Activated T-helper 17 cell treated with anti-CD3 and anti-CD28 coated beads, Interleukin-2, amount 50 U/mL, for 72 hours (primary cell): Measurements from ENCODE around the gene DBF4. TPM values are rescaled to one million over a fixed set of nuclear protein-coding genes. Genes with fewer than 3 reads are reported as not detected.
"Not testable (repeated sequence)": the region's sequence is repeated elsewhere in the genome, so short reads cannot be mapped to it uniquely, and the experiment has no call there.

Experiments used
- ATAC-seq: fragments of 150-1000 bp; cut with Tn5 transposase; replicated peaks from 2 replicates; pipeline ENCODE4 v1.10.0; 2021; ENCODE audit warnings: mild to moderate bottlenecking, moderate library complexity
- H3K27ac Mint-ChIP-seq: one replicate; pipeline ENCODE4 v1.8.0; 2022; ENCODE audit warnings: mixed read lengths
- H3K27me3 Mint-ChIP-seq: one replicate; pipeline ENCODE4 v1.8.0; 2022; ENCODE audit warnings: mixed read lengths
- H3K36me3 Mint-ChIP-seq: one replicate; pipeline ENCODE4 v1.8.0; 2022; ENCODE audit warnings: low read depth, mild to moderate bottlenecking, mixed read lengths
- H3K4me1 Mint-ChIP-seq: one replicate; pipeline ENCODE4 v1.8.0; 2022; ENCODE audit warnings: mixed read lengths
- H3K4me3 Mint-ChIP-seq: one replicate; pipeline ENCODE4 v1.8.0; 2022; ENCODE audit warnings: mild to moderate bottlenecking, mixed read lengths
- H3K9me3 Mint-ChIP-seq: one replicate; pipeline ENCODE4 v1.8.0; 2022; ENCODE audit warnings: mixed read lengths
- total RNA-seq, 2 donors: library from RNA; stranded (reverse); gene quantifications; one replicate each; pipeline ENCODE4 v1.2.3, GENCODE V29; 2022

The DBF4 gene
- total RNA-seq, 2 donors from 2014 or later: 50.8 to 76.4 TPM

GRCh38 chr7:87912121-87912520, 35.8 kb downstream of the DBF4 start:
- H3K4me3 Mint-ChIP-seq: no peak overlapping the region
- H3K36me3 Mint-ChIP-seq: peaks cover 20% of the 10 kb centered on the region
- no peaks in the 10 kb centered on the region for H3K27me3 Mint-ChIP-seq
- no peaks in the 10 kb centered on the region for H3K9me3 Mint-ChIP-seq
- ATAC-seq: no peak
- H3K27ac Mint-ChIP-seq: no peak overlapping the region
- no peaks in the 10 kb centered on the region for H3K4me1 Mint-ChIP-seq

GRCh38 chr7:87918740-87919139, 42.4 kb downstream of the DBF4 start:
- Mint-ChIP-seq H3K27me3 (peaks cover 14% of the 10 kb centered on the region), H3K4me1 (no peaks in the 10 kb centered on the region), H3K4me3 (no peak overlapping the region), H3K36me3 (no peaks in the 10 kb centered on the region), H3K27ac (no peak overlapping the region), H3K9me3 (no peaks in the 10 kb centered on the region)
- ATAC-seq: no peak

GRCh38 chr7:87919875-87920274, 43.6 kb downstream of the DBF4 start:
- Mint-ChIP-seq H3K9me3 (no peaks in the 10 kb centered on the region), H3K4me1 (no peaks in the 10 kb centered on the region), H3K4me3 (no peak overlapping the region), H3K27me3 (peaks cover 14% of the 10 kb centered on the region), H3K27ac (no peak overlapping the region), H3K36me3 (no peaks in the 10 kb centered on the region)
- no peak for ATAC-seq

- peaks cover 14% of the 10 kb centered on the region for H3K27me3 Mint-ChIP-seq
- no peaks in the 10 kb centered on the region for H3K4me1 Mint-ChIP-seq
- H3K27ac Mint-ChIP-seq: no peak overlapping the region
- ATAC-seq: no peak
- H3K9me3 Mint-ChIP-seq: no peaks in the 10 kb centered on the region
- no peak overlapping the region for H3K4me3 Mint-ChIP-seq
- no peaks in the 10 kb centered on the region for H3K36me3 Mint-ChIP-seq
These were observed 44.3 kb downstream of the DBF4 start for GRCh38 chr7:87920578-87920977.

- not testable (repeated sequence) for H3K27ac Mint-ChIP-seq, H3K36me3 Mint-ChIP-seq, H3K9me3 Mint-ChIP-seq, H3K4me3 Mint-ChIP-seq, H3K4me1 Mint-ChIP-seq, ATAC-seq
- H3K27me3 Mint-ChIP-seq: peaks cover 14% of the 10 kb centered on the region
These were observed 46.6 kb downstream of the DBF4 start for GRCh38 chr7:87922759-87923395.

DNA sequence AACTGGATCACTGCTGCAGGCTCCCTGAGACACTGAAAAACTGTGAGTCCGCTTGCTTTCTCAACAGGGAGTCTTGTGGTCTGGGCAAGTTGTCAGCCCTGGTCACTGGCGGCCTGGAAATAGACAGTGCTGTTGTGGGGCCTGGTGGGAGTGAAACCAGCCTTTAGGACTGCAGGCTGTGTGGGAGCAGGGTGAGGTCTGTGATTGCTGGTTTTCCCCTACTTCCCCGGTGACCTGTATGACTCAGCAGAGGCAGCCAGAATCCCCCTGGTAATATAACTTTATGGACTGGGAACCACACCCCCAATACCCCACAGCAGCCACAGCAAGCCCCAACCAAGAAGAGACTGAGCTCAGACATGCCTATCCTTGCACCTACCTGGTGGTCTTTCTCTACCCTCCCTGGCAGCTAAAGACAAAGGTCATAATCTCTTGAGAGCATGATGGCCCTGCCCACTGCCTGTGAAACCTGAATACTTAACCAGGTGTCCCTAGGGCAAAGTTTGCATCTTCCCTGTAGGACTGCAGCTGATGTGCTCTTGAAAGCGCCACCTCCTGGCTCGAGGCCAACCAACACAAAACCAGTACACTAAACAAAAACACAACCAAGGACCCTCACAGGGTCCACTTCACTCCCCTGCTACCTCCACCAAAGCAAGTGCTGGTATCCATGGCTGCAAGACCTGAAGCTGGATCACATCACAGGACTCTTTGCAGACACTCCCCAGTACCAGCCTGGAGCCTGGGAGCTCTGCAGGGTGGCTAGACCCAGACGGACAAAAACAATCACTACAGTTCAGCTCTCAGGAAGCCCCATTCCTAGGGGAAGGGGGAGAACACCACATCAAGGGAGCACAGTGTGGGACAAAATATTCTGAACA, 50.5 kb downstream of the DBF4 start:
- no peak overlapping the region for H3K27ac Mint-ChIP-seq
- no peaks in the 10 kb centered on the region for H3K36me3 Mint-ChIP-seq
- H3K27me3 Mint-ChIP-seq: peaks cover 3% of the 10 kb centered on the region
- ATAC-seq: peak; percentile 76
- H3K4me1 Mint-ChIP-seq: no peaks in the 10 kb centered on the region
- H3K4me3 Mint-ChIP-seq: no peak overlapping the region
- H3K9me3 Mint-ChIP-seq: no peaks in the 10 kb centered on the region

GRCh38 chr7:87933605-87933952, 57.3 kb downstream of the DBF4 start:
- Mint-ChIP-seq H3K36me3 (no peaks in the 10 kb centered on the region), H3K9me3 (no peaks in the 10 kb centered on the region), H3K27ac (no peak overlapping the region), H3K4me3 (peak overlapping the region; percentile 79), H3K27me3 (no peaks in the 10 kb centered on the region), H3K4me1 (no peaks in the 10 kb centered on the region)
- no peak for ATAC-seq

DNA sequence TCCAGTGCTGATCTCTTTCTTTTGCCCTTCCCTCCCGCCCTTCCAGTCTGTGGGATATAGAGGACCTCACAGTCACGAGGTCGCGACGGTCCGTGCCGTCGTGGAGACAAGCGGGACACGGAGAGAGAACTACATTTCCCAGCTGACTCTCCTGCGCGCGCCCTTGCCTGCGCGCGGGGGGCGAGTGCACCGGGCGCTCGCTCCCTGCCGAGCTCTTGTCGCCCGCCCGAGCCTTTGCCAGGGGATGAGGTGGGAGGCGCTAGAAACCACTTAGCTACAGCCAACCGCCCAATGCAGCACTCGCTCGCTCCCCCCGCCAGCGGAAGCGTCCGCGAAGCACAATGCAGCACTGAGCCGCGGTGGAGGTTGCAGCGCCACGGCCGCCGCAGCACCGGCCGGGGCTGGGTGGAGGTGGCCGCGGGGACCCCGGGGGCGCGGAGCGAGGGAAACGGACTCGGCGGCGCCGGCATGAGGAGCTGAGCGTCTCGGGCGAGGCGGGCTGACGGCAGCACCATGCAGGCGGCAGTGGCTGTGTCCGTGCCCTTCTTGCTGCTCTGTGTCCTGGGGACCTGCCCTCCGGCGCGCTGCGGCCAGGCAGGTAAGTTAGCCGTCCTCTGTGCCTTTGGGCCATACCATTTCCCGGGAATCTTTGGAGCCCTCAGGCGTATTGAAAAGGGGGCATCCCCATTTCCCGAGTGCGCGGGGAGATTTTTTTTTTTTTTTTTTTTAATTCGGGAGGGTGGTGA, 57.8 kb downstream of the DBF4 start, which contains the start of gene ADAM22:
TSS of gene ADAM22 (plus strand) at position 299 of the 746 bp plus-strand sequence. CDS start at position 514, 215 bp downstream.
- Mint-ChIP-seq H3K27ac (no peak within 1 kb of the TSS), H3K27me3 (no peaks in the 10 kb centered on the region), H3K9me3 (no peaks in the 10 kb centered on the region), H3K4me1 (no peaks in the 10 kb centered on the region), H3K36me3 (no peaks in the 10 kb centered on the region), H3K4me3 (peak within 1 kb of the TSS; percentile 79)
- ATAC-seq: peak; percentile 93

GRCh38 chr7:87934699-87935383, 58.5 kb downstream of the DBF4 start:
- Mint-ChIP-seq H3K36me3 (no peaks in the 10 kb centered on the region), H3K27ac (no peak overlapping the region), H3K27me3 (no peaks in the 10 kb centered on the region), H3K4me3 (peak overlapping the region; percentile 79), H3K4me1 (no peaks in the 10 kb centered on the region), H3K9me3 (no peaks in the 10 kb centered on the region)
- peak; percentile 11 for ATAC-seq

DNA sequence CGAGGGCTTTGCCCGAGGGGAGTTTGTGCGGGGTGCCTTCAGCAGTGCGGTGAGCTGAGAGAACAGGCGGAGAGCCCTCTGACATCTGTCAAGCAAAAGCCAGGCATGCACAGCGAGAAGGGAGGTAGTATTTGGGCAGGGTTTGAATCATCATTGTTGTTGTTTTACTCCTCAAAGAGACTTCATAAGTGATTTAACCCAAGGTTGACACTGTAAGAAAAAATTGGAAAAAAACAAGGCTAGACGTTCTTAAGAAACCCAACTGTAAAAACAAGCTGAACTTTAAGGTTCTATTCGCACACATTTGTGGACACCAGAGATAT, 59.1 kb downstream of the DBF4 start:
- ATAC-seq: no peak
- Mint-ChIP-seq H3K4me1 (no peaks in the 10 kb centered on the region), H3K9me3 (no peaks in the 10 kb centered on the region), H3K27ac (no peak overlapping the region), H3K4me3 (peak overlapping the region; percentile 79), H3K36me3 (no peaks in the 10 kb centered on the region), H3K27me3 (no peaks in the 10 kb centered on the region)

GRCh38 chr7:87941138-87941537, 64.8 kb downstream of the DBF4 start:
- ATAC-seq: no peak
- no peaks in the 10 kb centered on the region for H3K4me1 Mint-ChIP-seq
- no peaks in the 10 kb centered on the region for H3K9me3 Mint-ChIP-seq
- no peaks in the 10 kb centered on the region for H3K36me3 Mint-ChIP-seq
- no peak overlapping the region for H3K27ac Mint-ChIP-seq
- H3K27me3 Mint-ChIP-seq: no peaks in the 10 kb centered on the region
- H3K4me3 Mint-ChIP-seq: no peak overlapping the region

- Mint-ChIP-seq H3K4me3 (no peak overlapping the region), H3K36me3 (no peaks in the 10 kb centered on the region), H3K27ac (no peak overlapping the region), H3K9me3 (no peaks in the 10 kb centered on the region), H3K4me1 (no peaks in the 10 kb centered on the region), H3K27me3 (no peaks in the 10 kb centered on the region)
- no peak for ATAC-seq
These were observed 68.3 kb downstream of the DBF4 start for GRCh38 chr7:87944547-87944946.

- H3K27ac Mint-ChIP-seq, H3K9me3 Mint-ChIP-seq, H3K27me3 Mint-ChIP-seq, ATAC-seq, H3K36me3 Mint-ChIP-seq, H3K4me3 Mint-ChIP-seq, H3K4me1 Mint-ChIP-seq: not testable (repeated sequence)
These were observed 69.6 kb downstream of the DBF4 start for GRCh38 chr7:87945926-87946325.

GRCh38 chr7:87948371-87948770, 72.1 kb downstream of the DBF4 start:
- no peaks in the 10 kb centered on the region for H3K36me3 Mint-ChIP-seq
- H3K4me1 Mint-ChIP-seq: no peaks in the 10 kb centered on the region
- no peaks in the 10 kb centered on the region for H3K9me3 Mint-ChIP-seq
- no peaks in the 10 kb centered on the region for H3K27me3 Mint-ChIP-seq
- H3K27ac Mint-ChIP-seq: no peak overlapping the region
- no peak for ATAC-seq
- H3K4me3 Mint-ChIP-seq: no peak overlapping the region
